Coronary artery (tissue), 2 donors: ENCODE results near the gene CRTAC1.

Source experiments
- DNase-seq: peaks from one replicate; pipeline ENCODE4 v3.0.0-alpha.2; 2017; ENCODE audit warnings: low spot score
- H3K27ac ChIP-seq, 2 donors: fragments of 200-600 bp; sonication (generic); one replicate each; pipeline ENCODE4 v1.5.1; 2016 to 2019
- H3K4me3 ChIP-seq: fragments of 200-600 bp; sonication (generic); 2 replicates; pipeline ENCODE4 v1.5.1; 2016; ENCODE audit warnings: mild to moderate bottlenecking, moderate library complexity
- CTCF ChIP-seq: fragments of 200-600 bp; sonication (generic); IDR thresholded peaks from one replicate; pipeline ENCODE4 v1.5.1; 2019; ENCODE audit warnings: antibody characterized with exemption

The CRTAC1 gene

DNA sequence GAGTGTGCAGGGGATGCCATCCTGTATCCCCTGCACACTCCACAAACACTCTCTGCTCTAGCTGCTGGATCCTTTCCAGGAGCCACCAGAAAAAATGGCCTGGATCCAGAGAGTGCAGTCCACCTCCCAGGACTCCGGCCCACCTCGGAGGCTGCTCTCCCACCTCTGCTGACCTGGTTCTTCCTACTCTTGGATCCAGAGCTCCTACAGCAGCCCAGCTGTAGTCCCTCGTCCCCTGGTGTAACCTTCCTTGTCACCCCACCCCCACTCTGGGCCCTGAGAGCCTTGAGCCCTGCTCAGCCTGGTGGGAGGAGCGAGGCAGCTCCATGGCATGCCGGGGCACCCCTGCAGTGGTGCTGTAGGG lies 126.4 kb downstream of the CRTAC1 start:
- Histone ChIP-seq H3K27ac (no peak overlapping the region), H3K4me3 (no peak overlapping the region)
- TF ChIP-seq CTCF = no peak
- DNase-seq = no peak

- no peak for TF ChIP-seq CTCF
- DNase-seq = no peak
- no peak overlapping the region for H3K4me3 ChIP-seq
- H3K27ac ChIP-seq = no peak overlapping the region
Measured at GRCh38 chr10:97903128-97904017, 127.0 kb downstream of the CRTAC1 start.

GRCh38 chr10:97901381-97901780 lies 129.0 kb downstream of the CRTAC1 start:
- no peak overlapping the region for H3K27ac ChIP-seq
- H3K4me3 ChIP-seq = no peak overlapping the region
- TF ChIP-seq CTCF = no peak
- DNase-seq = no peak

GRCh38 chr10:97898429-97898828 lies 132.0 kb downstream of the CRTAC1 start:
- H3K27ac ChIP-seq = no peak overlapping the region
- TF ChIP-seq CTCF = no peak
- no peak overlapping the region for H3K4me3 ChIP-seq
- DNase-seq = no peak

- DNase-seq = no peak
- Histone ChIP-seq H3K4me3 (no peak overlapping the region), H3K27ac (no peak overlapping the region)
- TF ChIP-seq CTCF = no peak
Measured at GRCh38 chr10:97896756-97897358, 133.6 kb downstream of the CRTAC1 start.

GRCh38 chr10:97895915-97896314 lies 134.5 kb downstream of the CRTAC1 start:
- DNase-seq = no peak
- Histone ChIP-seq H3K27ac (no peak overlapping the region), H3K4me3 (no peak overlapping the region)
- no peak for TF ChIP-seq CTCF

- H3K4me3 ChIP-seq = no peak overlapping the region
- TF ChIP-seq CTCF = no peak
Measured at GRCh38 chr10:97895084-97895483, 135.3 kb downstream of the CRTAC1 start.

More at GRCh38 chr10:97895084-97895483, 135.3 kb downstream of the CRTAC1 start:
- no peak for DNase-seq
- no peak overlapping the region for H3K27ac ChIP-seq
